ENCODE measurements around the gene KHK. TPM values are rescaled to one million over a fixed set of nuclear protein-coding genes. Genes with fewer than 3 reads are reported as not detected.
A peak's percentile ranks its signal among the peaks of the same experiment; 100 is the strongest.

Gene KHK
- total RNA-seq, 1 experiment from 2014 or later = 0.11 TPM

- H3K9me3 ChIP-seq (replicated peaks) = 0 out of 2 replicates have a peak, but pooled peaks cover 2% of the 10 kb centered on the region
- peaks cover 19% of the 10 kb centered on the region for H3K4me1 ChIP-seq (replicated peaks)
- peaks cover 31% of the 10 kb centered on the region for H3K36me3 ChIP-seq
- DNase-seq (ENCODE audit: low read depth in 1 of 2, low spot score in 2 of 2) = peak; percentile 96 to 98
- peak within 1 kb of the TSS; percentile 61 for H3K4me3 ChIP-seq
- H3K27ac ChIP-seq = peak within 1 kb of the TSS; percentile 63
- no peaks in the 10 kb centered on the region for H3K27me3 ChIP-seq (replicated peaks)
Observed at GRCh38 chr2:27050996-27051901, 35.3 kb upstream of the KHK start, which contains the start of gene AGBL5. AGBL5 (plus strand) TSS chr2:27051668; CDS start chr2:27052959, 1,291 bp downstream.

- peak in 1 of 2 experiments; percentile 40 for DNase-seq (ENCODE audit: low read depth in 1 of 2, low spot score in 2 of 2)
- Histone ChIP-seq H3K4me3 (peak overlapping the region; percentile 61), H3K27me3 (replicated peaks) (no peaks in the 10 kb centered on the region), H3K9me3 (replicated peaks) (0 out of 2 replicates have a peak, but pooled peaks cover 2% of the 10 kb centered on the region), H3K36me3 (peaks cover 36% of the 10 kb centered on the region), H3K27ac (no peak overlapping the region; the same call in 1 of the 2 replicates), H3K4me1 (replicated peaks) (peaks cover 19% of the 10 kb centered on the region)
Observed at GRCh38 chr2:27051902-27052645, 34.5 kb upstream of the KHK start.

- H3K27me3 ChIP-seq (replicated peaks) = no peaks in the 10 kb centered on the region
- peaks cover 19% of the 10 kb centered on the region for H3K4me1 ChIP-seq (replicated peaks)
- H3K9me3 ChIP-seq (replicated peaks) = 0 out of 2 replicates have a peak, but pooled peaks cover 2% of the 10 kb centered on the region
- DNase-seq (ENCODE audit: low read depth in 1 of 2, low spot score in 2 of 2) = no peak
- H3K27ac ChIP-seq = no peak overlapping the region
- H3K36me3 ChIP-seq = peaks cover 49% of the 10 kb centered on the region
- no peak overlapping the region for H3K4me3 ChIP-seq
Observed at GRCh38 chr2:27053321-27053720, 33.3 kb upstream of the KHK start.

- H3K4me1 ChIP-seq (replicated peaks) = peaks cover 19% of the 10 kb centered on the region
- H3K27ac ChIP-seq = no peak overlapping the region
Observed at GRCh38 chr2:27053776-27054175, 32.8 kb upstream of the KHK start.

GRCh38 chr2:27054721-27055120 is 31.9 kb upstream of the KHK start:
- no peak for DNase-seq (ENCODE audit: low read depth in 1 of 2, low spot score in 2 of 2)
- Histone ChIP-seq H3K27ac (no peak overlapping the region), H3K4me1 (replicated peaks) (peaks cover 12% of the 10 kb centered on the region), H3K9me3 (replicated peaks) (0 out of 2 replicates have a peak, but pooled peaks cover 2% of the 10 kb centered on the region), H3K27me3 (replicated peaks) (no peaks in the 10 kb centered on the region), H3K4me3 (no peak overlapping the region), H3K36me3 (peaks cover 60% of the 10 kb centered on the region)

More at GRCh38 chr2:27053776-27054175, 32.8 kb upstream of the KHK start:
- Histone ChIP-seq H3K27me3 (replicated peaks) (no peaks in the 10 kb centered on the region), H3K36me3 (peaks cover 53% of the 10 kb centered on the region), H3K4me3 (no peak overlapping the region), H3K9me3 (replicated peaks) (0 out of 2 replicates have a peak, but pooled peaks cover 2% of the 10 kb centered on the region)
- no peak for DNase-seq (ENCODE audit: low read depth in 1 of 2, low spot score in 2 of 2)

GRCh38 chr2:27057184-27057583 is 29.4 kb upstream of the KHK start:
- DNase-seq (ENCODE audit: low read depth in 1 of 2, low spot score in 2 of 2) = no peak
- H3K9me3 ChIP-seq (replicated peaks) = no peaks in the 10 kb centered on the region
- no peak overlapping the region for H3K27ac ChIP-seq
- peaks cover 67% of the 10 kb centered on the region for H3K36me3 ChIP-seq
- H3K4me1 ChIP-seq (replicated peaks) = peaks cover 4% of the 10 kb centered on the region
- H3K27me3 ChIP-seq (replicated peaks) = no peaks in the 10 kb centered on the region
- no peak overlapping the region for H3K4me3 ChIP-seq

GRCh38 chr2:27058210-27058609 is 28.4 kb upstream of the KHK start:
- no peak overlapping the region for H3K27ac ChIP-seq
- H3K9me3 ChIP-seq (replicated peaks) = no peaks in the 10 kb centered on the region
- no peak for DNase-seq (ENCODE audit: low read depth in 1 of 2, low spot score in 2 of 2)
- H3K27me3 ChIP-seq (replicated peaks) = no peaks in the 10 kb centered on the region
- no peaks in the 10 kb centered on the region for H3K4me1 ChIP-seq (replicated peaks)
- no peak overlapping the region for H3K4me3 ChIP-seq
- H3K36me3 ChIP-seq = peaks cover 78% of the 10 kb centered on the region

GRCh38 chr2:27059141-27059820 is 27.3 kb upstream of the KHK start:
- H3K4me1 ChIP-seq (replicated peaks) = no peaks in the 10 kb centered on the region
- H3K27ac ChIP-seq = no peak overlapping the region
- H3K4me3 ChIP-seq = no peak overlapping the region
- no peaks in the 10 kb centered on the region for H3K9me3 ChIP-seq (replicated peaks)
- no peaks in the 10 kb centered on the region for H3K27me3 ChIP-seq (replicated peaks)
- peaks cover 75% of the 10 kb centered on the region for H3K36me3 ChIP-seq
- DNase-seq (ENCODE audit: low read depth in 1 of 2, low spot score in 2 of 2) = no peak

- Histone ChIP-seq H3K4me3 (no peak overlapping the region), H3K4me1 (replicated peaks) (no peaks in the 10 kb centered on the region), H3K27ac (no peak overlapping the region), H3K27me3 (replicated peaks) (no peaks in the 10 kb centered on the region), H3K9me3 (replicated peaks) (no peaks in the 10 kb centered on the region), H3K36me3 (peaks cover 72% of the 10 kb centered on the region)
- DNase-seq (ENCODE audit: low read depth in 1 of 2, low spot score in 2 of 2) = no peak
Observed at GRCh38 chr2:27060323-27060722, 26.2 kb upstream of the KHK start.

GRCh38 chr2:27065128-27065527 is 21.4 kb upstream of the KHK start:
- Histone ChIP-seq H3K27ac (no peak overlapping the region), H3K4me3 (no peak overlapping the region), H3K9me3 (replicated peaks) (no peaks in the 10 kb centered on the region), H3K27me3 (replicated peaks) (no peaks in the 10 kb centered on the region), H3K4me1 (replicated peaks) (peaks cover 3% of the 10 kb centered on the region), H3K36me3 (peaks cover 76% of the 10 kb centered on the region)
- DNase-seq (ENCODE audit: low read depth in 1 of 2, low spot score in 2 of 2) = no peak

GRCh38 chr2:27067385-27067784 is 19.2 kb upstream of the KHK start:
- H3K27me3 ChIP-seq (replicated peaks) = no peaks in the 10 kb centered on the region
- H3K36me3 ChIP-seq = peaks cover 77% of the 10 kb centered on the region
- H3K27ac ChIP-seq = no peak overlapping the region
- no peaks in the 10 kb centered on the region for H3K9me3 ChIP-seq (replicated peaks)
- no peak for DNase-seq (ENCODE audit: low read depth in 1 of 2, low spot score in 2 of 2)
- no peak overlapping the region for H3K4me3 ChIP-seq
- H3K4me1 ChIP-seq (replicated peaks) = peaks cover 16% of the 10 kb centered on the region

- H3K36me3 ChIP-seq = peaks cover 64% of the 10 kb centered on the region
- H3K27me3 ChIP-seq (replicated peaks) = no peaks in the 10 kb centered on the region
- no peaks in the 10 kb centered on the region for H3K9me3 ChIP-seq (replicated peaks)
- H3K4me3 ChIP-seq = no peak overlapping the region
- DNase-seq (ENCODE audit: low read depth in 1 of 2, low spot score in 2 of 2) = no peak
- peaks cover 26% of the 10 kb centered on the region for H3K4me1 ChIP-seq (replicated peaks)
- no peak overlapping the region for H3K27ac ChIP-seq
Observed at GRCh38 chr2:27069436-27069835, 17.1 kb upstream of the KHK start.

GRCh38 chr2:27069961-27070618 is 16.5 kb upstream of the KHK start:
- H3K27ac ChIP-seq = no peak overlapping the region
- H3K9me3 ChIP-seq (replicated peaks) = no peaks in the 10 kb centered on the region
- DNase-seq (ENCODE audit: low read depth in 1 of 2, low spot score in 2 of 2) = no peak
- peaks cover 61% of the 10 kb centered on the region for H3K36me3 ChIP-seq
- peak overlapping the region; percentile 82 for H3K4me3 ChIP-seq
- H3K27me3 ChIP-seq (replicated peaks) = no peaks in the 10 kb centered on the region
- H3K4me1 ChIP-seq (replicated peaks) = peaks cover 33% of the 10 kb centered on the region
